C4-2B (cell line): Measurements from ENCODE around the gene SPHK2.

Source experiments
- ZFX ChIP-seq: fragments of 450-650 bp; IDR thresholded peaks from 2 replicates; pipeline ENCODE4 v1.6.1; 2017
- TF ChIP-seq, protein P1 (sequence below): fragments of 450-650 bp; conservative IDR thresholded peaks from 2 replicates; pipeline ENCODE4 v1.5.1; 2017; ENCODE audit warnings: mild to moderate bottlenecking

DNA sequence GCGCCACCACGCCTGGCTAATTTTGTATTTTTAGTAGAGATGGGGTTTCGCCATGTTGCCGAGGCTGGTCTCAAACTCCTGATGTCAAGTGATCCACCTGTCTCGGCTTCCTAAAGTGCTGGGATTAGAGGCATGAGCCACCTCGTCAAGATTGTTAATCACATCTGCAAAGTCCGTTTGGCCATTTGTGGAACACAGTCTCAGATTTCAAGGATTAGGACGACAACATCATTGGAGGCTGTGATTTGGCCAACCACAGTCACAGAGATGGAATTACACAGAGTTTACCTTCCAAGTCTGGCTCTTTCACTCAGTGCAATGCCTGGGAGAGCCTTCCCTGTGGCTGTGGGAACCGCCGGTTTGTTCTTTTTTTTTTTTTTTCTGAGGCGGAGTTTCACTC lies 49.5 kb upstream of the SPHK2 start:
- TF ChIP-seq, protein P1, sequence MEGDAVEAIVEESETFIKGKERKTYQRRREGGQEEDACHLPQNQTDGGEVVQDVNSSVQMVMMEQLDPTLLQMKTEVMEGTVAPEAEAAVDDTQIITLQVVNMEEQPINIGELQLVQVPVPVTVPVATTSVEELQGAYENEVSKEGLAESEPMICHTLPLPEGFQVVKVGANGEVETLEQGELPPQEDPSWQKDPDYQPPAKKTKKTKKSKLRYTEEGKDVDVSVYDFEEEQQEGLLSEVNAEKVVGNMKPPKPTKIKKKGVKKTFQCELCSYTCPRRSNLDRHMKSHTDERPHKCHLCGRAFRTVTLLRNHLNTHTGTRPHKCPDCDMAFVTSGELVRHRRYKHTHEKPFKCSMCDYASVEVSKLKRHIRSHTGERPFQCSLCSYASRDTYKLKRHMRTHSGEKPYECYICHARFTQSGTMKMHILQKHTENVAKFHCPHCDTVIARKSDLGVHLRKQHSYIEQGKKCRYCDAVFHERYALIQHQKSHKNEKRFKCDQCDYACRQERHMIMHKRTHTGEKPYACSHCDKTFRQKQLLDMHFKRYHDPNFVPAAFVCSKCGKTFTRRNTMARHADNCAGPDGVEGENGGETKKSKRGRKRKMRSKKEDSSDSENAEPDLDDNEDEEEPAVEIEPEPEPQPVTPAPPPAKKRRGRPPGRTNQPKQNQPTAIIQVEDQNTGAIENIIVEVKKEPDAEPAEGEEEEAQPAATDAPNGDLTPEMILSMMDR, result no peak
- TF ChIP-seq ZFX, result no peak
